ENCODE data around the gene ERICH6B.

GRCh38 chr13:45615501-45616101 is at the start of gene ERICH6B:
- no peak for TF ChIP-seq CTCF (conservative IDR thresholded peaks at IDR 0.05; ENCODE audit: low read length)
- no peak for TF ChIP-seq EZH2phosphoT487 (IDR thresholded peaks at IDR 0.05; ENCODE audit: borderline replicate concordance, low read depth, low read length)
